Spleen (tissue), 11 donors: ENCODE results near the gene RNPEP. TPM values are rescaled to one million over a fixed set of nuclear protein-coding genes. Genes with fewer than 3 reads are reported as not detected.

Experiments used
- DNase-seq: peaks from one replicate; pipeline ENCODE4 v3.0.0-alpha.2; 2020
- H3K27ac ChIP-seq, 8 donors: fragments of 200-600 bp; sonication (generic) in 7 of 8; 1 replicate in 4 of 8; 2 replicates in 4 of 8; pipeline versions ENCODE4 v1.5.0 to v1.8.0; 2016 to 2021; ENCODE audit warnings: inconsistent platforms in 4 of 8, mild to moderate bottlenecking in 4 of 8, moderate library complexity in 1 of 8
- H3K27me3 ChIP-seq, 7 donors: fragments of 200-600 bp; sonication (generic) in 6 of 7; replicated peaks in 1 of 7; 1 replicate in 4 of 7; 2 replicates in 3 of 7; pipeline versions ENCODE4 v1.5.0 to v1.8.0; 2016 to 2021; ENCODE audit warnings: inconsistent platforms in 3 of 7, mild to moderate bottlenecking in 1 of 7
- H3K36me3 ChIP-seq, 6 donors: fragments of 200-600 bp; sonication (generic) in 5 of 6; 1 replicate in 4 of 6; 2 replicates in 2 of 6; pipeline versions ENCODE4 v1.5.0 to v1.8.0; 2016 to 2021; ENCODE audit warnings: inconsistent platforms in 2 of 6
- H3K4me1 ChIP-seq, 6 donors: fragments of 200-600 bp; sonication (generic) in 5 of 6; 1 replicate in 3 of 6; 2 replicates in 3 of 6; pipeline versions ENCODE4 v1.5.0 to v1.8.0; 2016 to 2021; ENCODE audit warnings: inconsistent platforms in 3 of 6
- H3K4me3 ChIP-seq, 8 donors: fragments of 200-600 bp; sonication (generic) in 7 of 8; 1 replicate in 4 of 8; 2 replicates in 4 of 8; pipeline versions ENCODE4 v1.5.0 to v1.8.0; 2016 to 2021; ENCODE audit warnings: inconsistent platforms in 4 of 8, mild to moderate bottlenecking in 4 of 8, moderate library complexity in 2 of 8
- H3K9me3 ChIP-seq, 8 donors: fragments of 200-600 bp; sonication (generic) in 7 of 8; 1 replicate in 4 of 8; 2 replicates in 4 of 8; pipeline versions ENCODE4 v1.5.0 to v1.8.0; 2016 to 2021; ENCODE audit warnings: inconsistent platforms in 4 of 8
- POLR2A ChIP-seq, 3 donors: fragments of 450-650 bp; IDR thresholded peaks; one replicate each; pipeline ENCODE4 v1.5.1; 2017; ENCODE audit warnings: antibody characterized with exemption in 3 of 3, mild to moderate bottlenecking in 1 of 3
- POLR2AphosphoS5 ChIP-seq, 3 donors: sonication (generic); formaldehyde crosslinking; IDR thresholded peaks; one replicate each; pipeline ENCODE4 v1.5.1; 2017; ENCODE audit warnings: antibody characterized with exemption in 3 of 3
- WGBS, 5 donors: extraction: QIAGEN DNeasy Blood & Tissue Kit in 3 of 5; methylation state at CpG; one replicate each; pipeline versions ENCODE4 v1.1.5 to v1.1.7; 2013 to 2018; 5-methylcytosine and 5-hydroxymethylcytosine counted together
- intact Hi-C: fragments of 100-400 bp; cut with DNase I; formaldehyde crosslinking; loops from one replicate; pipeline ENCODE4 v1.15.0; 2023; ENCODE audit warnings: low total_unique reads
- polyA plus RNA-seq, 3 donors: library from polyadenylated mRNA; stranded (reverse); fragments of 200-250 nt; gene quantifications; one replicate each; pipeline ENCODE4 v1.2.1, GENCODE V29; 2013
- total RNA-seq, 7 donors: library from RNA; depleted of rRNA in 3 of 7; stranded (reverse); fragments of >200 nt in 3 of 7; fragmentation: NEBNext Ultra II Directional in 4 of 7; extraction: Animal tissue kit (Norgen Biotek cat#: 25700) in 4 of 7; gene quantifications; one replicate each; pipeline versions ENCODE4 v1.1.0 to v1.2.1, GENCODE V29; 2016 to 2021
- TF ChIP-seq, protein P1 (sequence below), 11 experiments: fragments of 200-600 bp in 7 of 11; fragments of 450-650 bp in 4 of 11; sonication (generic) in 4 of 11; IDR thresholded peaks in 8 of 11; conservative IDR thresholded peaks in 3 of 11; 1 replicate in 7 of 11; 2 replicates in 4 of 11; pipeline versions ENCODE4 v1.4.0 to v1.8.0; 2016 to 2021; ENCODE audit warnings: antibody characterized with exemption in 11 of 11, inconsistent platforms in 4 of 11, mild to moderate bottlenecking in 1 of 11
- donor health status: healthy with polysubstance abuse.
- donor health status: DM: no; HTN: no; CAD: no; lungs with moderate emphysema.
- donor health status: DM: no; HTN: no; CAD: no.
- donor health status: Bipolar disorder and iron deficiency.
- donor health status: healthy.
- donor health status: DM: no; HTN: no; CAD: no.
- donor health status: DM: yes; HTN: yes; CAD: no.

RNPEP gene
- total and polyA plus RNA-seq, 10 donors: 24.8 to 69.0 (median 57.3) TPM

DNA sequence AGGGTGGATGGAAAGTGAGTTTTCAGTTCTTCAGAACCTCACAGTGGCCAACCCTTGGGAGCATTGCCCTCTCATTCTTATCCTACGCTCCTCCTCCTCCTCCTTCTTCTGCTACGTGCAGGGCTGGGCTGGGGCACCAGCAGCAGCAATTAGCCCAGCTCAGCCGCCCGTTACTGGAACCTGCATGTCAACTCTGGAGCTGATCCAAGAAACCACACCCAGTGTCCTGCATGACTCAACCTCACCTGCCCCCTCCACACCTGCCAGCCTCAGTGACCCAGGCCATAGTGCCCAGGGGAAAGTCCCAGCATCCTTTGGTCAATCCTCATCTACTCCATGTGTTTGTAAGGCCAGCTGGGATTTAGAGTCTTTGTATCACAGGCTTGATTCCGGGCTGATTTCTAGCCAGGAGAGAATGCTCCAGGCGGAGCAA lies 40.6 kb downstream of the RNPEP start:
- no peak for DNase-seq
- no peak overlapping the region for H3K27ac ChIP-seq
- H3K9me3 ChIP-seq: no peaks in the 10 kb centered on the region
- H3K4me3 ChIP-seq: no peak overlapping the region
- WGBS, 5 donors: 60 to 78% (median 73%) methylated on average over 6 of the region's 6 CpGs
- intact Hi-C loops: no loop called here
- TF ChIP-seq, protein P1, sequence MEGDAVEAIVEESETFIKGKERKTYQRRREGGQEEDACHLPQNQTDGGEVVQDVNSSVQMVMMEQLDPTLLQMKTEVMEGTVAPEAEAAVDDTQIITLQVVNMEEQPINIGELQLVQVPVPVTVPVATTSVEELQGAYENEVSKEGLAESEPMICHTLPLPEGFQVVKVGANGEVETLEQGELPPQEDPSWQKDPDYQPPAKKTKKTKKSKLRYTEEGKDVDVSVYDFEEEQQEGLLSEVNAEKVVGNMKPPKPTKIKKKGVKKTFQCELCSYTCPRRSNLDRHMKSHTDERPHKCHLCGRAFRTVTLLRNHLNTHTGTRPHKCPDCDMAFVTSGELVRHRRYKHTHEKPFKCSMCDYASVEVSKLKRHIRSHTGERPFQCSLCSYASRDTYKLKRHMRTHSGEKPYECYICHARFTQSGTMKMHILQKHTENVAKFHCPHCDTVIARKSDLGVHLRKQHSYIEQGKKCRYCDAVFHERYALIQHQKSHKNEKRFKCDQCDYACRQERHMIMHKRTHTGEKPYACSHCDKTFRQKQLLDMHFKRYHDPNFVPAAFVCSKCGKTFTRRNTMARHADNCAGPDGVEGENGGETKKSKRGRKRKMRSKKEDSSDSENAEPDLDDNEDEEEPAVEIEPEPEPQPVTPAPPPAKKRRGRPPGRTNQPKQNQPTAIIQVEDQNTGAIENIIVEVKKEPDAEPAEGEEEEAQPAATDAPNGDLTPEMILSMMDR (IDR thresholded peaks at IDR 0.05 in 8 of 11, conservative IDR thresholded peaks at IDR 0.05 in 3 of 11): no peak
- TF ChIP-seq POLR2A (IDR thresholded peaks at IDR 0.05): no peak
- H3K27me3 ChIP-seq: peaks cover 0 to 18% (median 5%) of the 10 kb centered on the region in 7 donors
- no peaks in the 10 kb centered on the region for H3K4me1 ChIP-seq
- H3K36me3 ChIP-seq: no peaks in the 10 kb centered on the region

DNA sequence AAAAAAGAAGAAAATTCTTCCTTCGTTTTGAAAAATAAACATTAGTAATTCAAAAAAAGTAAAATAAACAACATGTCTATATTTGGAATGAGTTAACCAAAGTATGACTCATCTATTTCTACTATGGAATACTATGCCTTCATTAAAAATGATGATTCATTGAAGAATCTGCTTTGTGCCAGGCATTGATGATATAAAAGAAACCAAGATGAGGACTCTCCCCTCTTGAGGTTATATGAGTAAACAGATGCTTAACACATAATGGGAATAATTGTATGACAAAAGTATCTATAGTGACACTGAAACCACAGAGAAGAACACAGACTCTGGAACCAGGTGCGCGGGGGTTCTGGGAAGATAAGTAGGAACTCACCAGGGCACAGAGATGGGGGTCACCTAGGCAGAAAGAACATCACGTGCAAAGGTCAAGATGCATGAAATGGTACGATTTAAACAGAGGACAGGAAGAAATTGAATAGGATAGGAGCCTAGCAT lies 46.8 kb downstream of the RNPEP start:
- no peak for DNase-seq
- TF ChIP-seq POLR2AphosphoS5 (IDR thresholded peaks at IDR 0.05): no peak
- TF ChIP-seq, protein P1 (IDR thresholded peaks at IDR 0.05 in 8 of 11, conservative IDR thresholded peaks at IDR 0.05 in 3 of 11): no peak
- TF ChIP-seq POLR2A (IDR thresholded peaks at IDR 0.05): no peak
- 73 to 89% (median 83%) methylated on average over 5 of the region's 5 CpGs for WGBS, 5 donors
- H3K27ac ChIP-seq: no peak overlapping the region
- no peaks in the 10 kb centered on the region for H3K9me3 ChIP-seq
- intact Hi-C loops: no loop called here
- H3K36me3 ChIP-seq: no peaks in the 10 kb centered on the region
- H3K4me1 ChIP-seq: no peaks in the 10 kb centered on the region
- H3K27me3 ChIP-seq: peaks cover 0 to 2% (median 0%) of the 10 kb centered on the region in 7 donors
- no peak overlapping the region for H3K4me3 ChIP-seq

DNA sequence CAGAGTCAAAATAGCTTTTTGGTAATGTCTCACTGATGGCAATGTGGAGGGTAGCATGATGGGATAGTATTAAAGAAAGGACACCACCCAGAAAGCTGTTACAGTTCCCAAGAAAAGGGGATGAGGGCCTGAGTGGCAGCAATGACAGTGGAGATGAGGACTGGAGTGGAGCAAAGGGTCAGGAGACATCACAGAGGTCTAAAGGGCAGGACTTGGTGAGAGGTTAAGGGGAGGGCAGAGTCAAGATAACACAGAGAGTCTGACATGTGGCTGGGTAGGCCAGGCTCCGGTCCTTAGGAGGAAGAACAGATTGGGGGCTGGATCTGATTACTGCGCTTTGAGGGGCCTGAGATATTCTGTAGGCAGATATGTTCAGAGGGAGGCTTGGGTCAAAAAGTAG lies 47.3 kb downstream of the RNPEP start:
- no peak for DNase-seq
- Histone ChIP-seq H3K36me3 (no peaks in the 10 kb centered on the region), H3K4me3 (no peak overlapping the region), H3K27me3 (peaks cover 0 to 6% (median 0%) of the 10 kb centered on the region in 7 donors), H3K27ac (no peak overlapping the region), H3K4me1 (no peaks in the 10 kb centered on the region), H3K9me3 (no peaks in the 10 kb centered on the region)
- 80 to 93% (median 88%) methylated on average over 2 of the region's 2 CpGs for WGBS, 5 donors
- TF ChIP-seq POLR2AphosphoS5 (IDR thresholded peaks at IDR 0.05) (no peak), POLR2A (IDR thresholded peaks at IDR 0.05) (no peak)
- TF ChIP-seq, protein P1 (IDR thresholded peaks at IDR 0.05 in 8 of 11, conservative IDR thresholded peaks at IDR 0.05 in 3 of 11): no peak
- intact Hi-C loops: no loop called here

DNA sequence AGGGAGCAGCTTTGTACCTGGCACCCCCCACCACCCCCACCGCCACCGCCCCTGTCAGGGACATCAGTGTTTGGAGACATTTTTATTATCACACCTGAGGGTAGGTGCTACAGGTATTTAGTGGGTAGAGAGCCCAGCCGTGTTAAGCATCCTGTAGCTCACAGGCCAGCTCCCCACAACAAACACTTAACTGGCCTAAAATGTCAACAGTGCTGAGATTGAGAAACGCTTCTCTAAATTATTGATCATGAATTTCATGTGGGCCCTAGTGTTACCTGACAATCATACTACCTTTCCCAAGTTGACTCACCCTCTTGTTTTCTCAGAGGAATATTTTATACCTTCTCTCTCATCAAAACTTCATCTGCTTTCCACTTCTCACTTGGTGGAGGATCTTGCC lies 49.3 kb downstream of the RNPEP start:
- 65 to 82% (median 76%) methylated on average over 4 of the region's 4 CpGs for WGBS, 5 donors
- intact Hi-C loops: no loop called here
- no peak for DNase-seq
- TF ChIP-seq POLR2A (IDR thresholded peaks at IDR 0.05): no peak
- TF ChIP-seq, protein P1 (IDR thresholded peaks at IDR 0.05 in 8 of 11, conservative IDR thresholded peaks at IDR 0.05 in 3 of 11): no peak
- no peak overlapping the region for H3K4me3 ChIP-seq
- H3K27ac ChIP-seq: no peak overlapping the region
- no peaks in the 10 kb centered on the region for H3K4me1 ChIP-seq
- H3K9me3 ChIP-seq: no peaks in the 10 kb centered on the region
- no peaks in the 10 kb centered on the region for H3K36me3 ChIP-seq
- peaks cover 0 to 9% (median 0%) of the 10 kb centered on the region in 7 donors for H3K27me3 ChIP-seq
